ENCODE data around the gene MLST8. TPM values are rescaled to one million over a fixed set of nuclear protein-coding genes. Genes with fewer than 3 reads are reported as not detected.

The MLST8 gene
- total RNA-seq, 2 experiments from 2014 or later = 35.9 to 36.4 TPM

DNA sequence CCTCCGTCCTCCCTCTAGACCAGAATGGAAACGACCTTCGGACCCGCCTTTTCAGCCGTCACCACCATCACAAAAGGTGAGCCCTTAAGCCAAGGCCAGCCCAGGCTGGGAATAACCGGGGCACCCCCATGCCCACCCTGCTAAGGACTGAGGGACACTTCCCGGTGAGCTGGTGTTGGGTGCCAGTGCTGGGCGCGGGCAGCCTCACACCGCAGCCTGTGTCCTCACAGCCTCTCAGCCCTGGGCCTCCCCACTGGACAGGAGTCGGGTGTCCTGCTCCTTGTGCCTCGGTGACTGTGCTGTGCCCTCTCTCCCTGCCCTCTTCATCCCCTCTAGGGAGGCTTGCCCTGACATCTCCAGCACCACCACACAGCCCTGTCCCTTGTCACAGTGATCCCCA, 39.4 kb upstream of the MLST8 start:
- ChIA-PET CTCF (no interaction called here), POLR2A (no interaction called here)
- Mint-ChIP-seq H3K36me3 (ENCODE audit: low read depth) (peaks cover 20% of the 10 kb centered on the region), H3K27ac (no peak overlapping the region), H3K4me3 (no peak overlapping the region), H3K9me3 (no peaks in the 10 kb centered on the region), H3K4me1 (no peaks in the 10 kb centered on the region), H3K27me3 (no peaks in the 10 kb centered on the region)
- no peak for DNase-seq

- Mint-ChIP-seq H3K36me3 (ENCODE audit: low read depth) (peaks cover 20% of the 10 kb centered on the region), H3K27ac (no peak overlapping the region), H3K27me3 (no peaks in the 10 kb centered on the region), H3K4me3 (no peak overlapping the region), H3K4me1 (no peaks in the 10 kb centered on the region), H3K9me3 (no peaks in the 10 kb centered on the region)
- DNase-seq = no peak
- POLR2A ChIA-PET = no interaction called here
- CTCF ChIA-PET = interaction anchor here (0.6 kb wide), 1 partner anchor 26 kb away, joined by 3 read pairs; no protein-coding TSS in a partner anchor
Observed at GRCh38 chr16:2166263-2167067, 38.8 kb upstream of the MLST8 start.

GRCh38 chr16:2167068-2167638, 38.1 kb upstream of the MLST8 start:
- no peak overlapping the region for H3K27ac Mint-ChIP-seq
- no peaks in the 10 kb centered on the region for H3K9me3 Mint-ChIP-seq
- no peaks in the 10 kb centered on the region for H3K4me1 Mint-ChIP-seq
- DNase-seq = no peak
- H3K27me3 Mint-ChIP-seq = no peaks in the 10 kb centered on the region
- H3K36me3 Mint-ChIP-seq (ENCODE audit: low read depth) = peaks cover 17% of the 10 kb centered on the region
- POLR2A ChIA-PET = no interaction called here
- H3K4me3 Mint-ChIP-seq = no peak overlapping the region
- CTCF ChIA-PET = interaction anchor here (0.6 kb wide), 1 partner anchor 27 kb away, joined by 3 read pairs; no protein-coding TSS in a partner anchor

- no peak overlapping the region for H3K27ac Mint-ChIP-seq
- ChIA-PET POLR2A (no interaction called here), CTCF (no interaction called here)
- H3K9me3 Mint-ChIP-seq = no peaks in the 10 kb centered on the region
- no peaks in the 10 kb centered on the region for H3K4me1 Mint-ChIP-seq
- peaks cover 7% of the 10 kb centered on the region for H3K36me3 Mint-ChIP-seq (ENCODE audit: low read depth)
- H3K4me3 Mint-ChIP-seq = no peak overlapping the region
- no peaks in the 10 kb centered on the region for H3K27me3 Mint-ChIP-seq
- DNase-seq = no peak
Observed at GRCh38 chr16:2170080-2170479, 35.2 kb upstream of the MLST8 start.

DNA sequence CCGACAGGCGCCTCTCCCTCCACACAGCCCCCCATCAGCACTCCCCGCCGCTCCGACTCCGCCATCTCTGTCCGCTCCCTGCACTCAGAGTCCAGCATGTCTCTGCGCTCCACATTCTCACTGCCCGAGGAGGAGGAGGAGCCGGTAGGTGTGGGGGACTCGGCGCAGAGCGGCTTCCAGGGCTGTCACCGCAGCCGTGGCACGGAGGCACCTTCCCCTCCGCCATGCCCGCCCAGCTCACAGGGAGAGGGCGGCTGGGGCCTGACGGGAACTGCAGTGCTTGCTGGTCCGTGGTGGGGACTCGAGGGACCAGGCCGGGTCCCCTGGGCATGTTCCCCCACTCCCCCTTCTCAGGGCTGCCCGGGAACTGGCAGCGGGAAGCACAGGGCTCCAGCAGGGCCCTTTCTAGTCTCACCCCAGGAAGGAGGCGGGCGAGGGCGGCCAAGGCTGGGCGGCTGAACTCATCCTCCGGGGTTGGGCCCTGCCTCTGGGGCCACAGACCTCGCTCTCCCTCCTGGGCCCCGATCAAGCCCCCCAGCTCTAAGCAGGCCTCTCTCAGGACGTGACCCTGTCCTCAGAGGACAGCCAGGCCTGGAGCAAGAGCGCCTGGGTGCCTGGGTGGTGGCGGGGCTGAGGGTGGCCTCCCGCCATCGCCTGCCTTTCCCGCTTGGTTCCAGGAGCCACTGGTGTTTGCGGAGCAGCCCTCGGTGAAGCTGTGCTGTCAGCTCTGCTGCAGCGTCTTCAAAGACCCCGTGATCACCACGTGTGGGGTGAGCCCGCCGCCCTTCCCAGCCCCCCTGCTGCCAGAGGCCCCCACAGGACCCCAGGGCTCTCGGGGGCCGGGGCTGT, 34.4 kb upstream of the MLST8 start:
- DNase-seq = no peak
- H3K4me3 Mint-ChIP-seq = no peak overlapping the region
- ChIA-PET CTCF (no interaction called here), POLR2A (no interaction called here)
- H3K9me3 Mint-ChIP-seq = no peaks in the 10 kb centered on the region
- no peaks in the 10 kb centered on the region for H3K27me3 Mint-ChIP-seq
- H3K36me3 Mint-ChIP-seq (ENCODE audit: low read depth) = peaks cover 5% of the 10 kb centered on the region
- no peak overlapping the region for H3K27ac Mint-ChIP-seq
- no peaks in the 10 kb centered on the region for H3K4me1 Mint-ChIP-seq

GRCh38 chr16:2171601-2172178, 33.6 kb upstream of the MLST8 start:
- H3K4me3 Mint-ChIP-seq = no peak overlapping the region

DNA sequence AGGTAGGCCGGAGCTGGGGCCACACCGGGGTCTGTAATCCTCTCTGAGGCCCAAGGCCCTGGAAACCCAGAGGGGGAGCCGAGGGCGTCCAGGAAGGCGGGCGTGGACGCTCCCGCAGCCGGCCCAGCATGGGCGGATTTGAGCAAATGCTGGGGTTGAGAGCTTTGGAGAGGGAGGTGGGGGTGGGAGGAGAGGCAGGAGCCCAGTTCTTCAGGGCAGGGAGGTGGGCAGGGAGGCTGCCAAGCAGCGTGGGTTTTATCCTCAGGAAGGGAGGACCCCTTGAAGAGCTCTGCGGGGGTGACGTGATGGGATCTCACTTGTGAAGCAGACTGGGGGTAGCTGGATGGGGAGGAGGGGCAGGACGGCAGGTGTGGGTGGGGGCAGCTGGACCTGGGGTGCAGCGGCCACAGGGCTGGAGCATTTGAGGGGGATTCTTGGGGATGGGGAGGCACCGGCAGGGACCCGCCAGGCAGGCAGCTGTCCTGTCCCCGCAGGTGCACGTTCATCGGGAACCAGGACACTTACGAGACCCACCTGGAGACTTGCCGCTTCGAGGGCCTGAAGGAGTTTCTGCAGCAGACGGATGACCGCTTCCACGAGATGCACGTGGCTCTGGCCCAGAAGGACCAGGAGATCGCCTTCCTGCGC, 32.4 kb upstream of the MLST8 start:
- no peaks in the 10 kb centered on the region for H3K27me3 Mint-ChIP-seq
- H3K9me3 Mint-ChIP-seq = no peaks in the 10 kb centered on the region
- ChIA-PET CTCF (interaction anchor here (0.9 kb wide), 1 partner anchor 18 kb away, joined by 4 read pairs; no protein-coding TSS in a partner anchor), POLR2A (no interaction called here)
- H3K27ac Mint-ChIP-seq = no peak overlapping the region
- no peak for DNase-seq
- no peak overlapping the region for H3K4me3 Mint-ChIP-seq
- H3K4me1 Mint-ChIP-seq = no peaks in the 10 kb centered on the region
- H3K36me3 Mint-ChIP-seq (ENCODE audit: low read depth) = peaks cover 4% of the 10 kb centered on the region

More at GRCh38 chr16:2171601-2172178, 33.6 kb upstream of the MLST8 start:
- Mint-ChIP-seq H3K9me3 (no peaks in the 10 kb centered on the region), H3K27me3 (no peaks in the 10 kb centered on the region), H3K36me3 (ENCODE audit: low read depth) (peaks cover 2% of the 10 kb centered on the region), H3K4me1 (no peaks in the 10 kb centered on the region), H3K27ac (no peak overlapping the region)
- POLR2A ChIA-PET = no interaction called here
- CTCF ChIA-PET = no interaction called here
- DNase-seq = no peak

- H3K4me3 Mint-ChIP-seq = no peak overlapping the region
- H3K4me1 Mint-ChIP-seq = no peaks in the 10 kb centered on the region
- H3K27ac Mint-ChIP-seq = no peak overlapping the region
- DNase-seq = no peak
- H3K36me3 Mint-ChIP-seq (ENCODE audit: low read depth) = peaks cover 4% of the 10 kb centered on the region
- no peaks in the 10 kb centered on the region for H3K9me3 Mint-ChIP-seq
- H3K27me3 Mint-ChIP-seq = no peaks in the 10 kb centered on the region
- CTCF ChIA-PET = no interaction called here
- POLR2A ChIA-PET = no interaction called here
Observed at GRCh38 chr16:2173366-2173765, 31.9 kb upstream of the MLST8 start.

DNA sequence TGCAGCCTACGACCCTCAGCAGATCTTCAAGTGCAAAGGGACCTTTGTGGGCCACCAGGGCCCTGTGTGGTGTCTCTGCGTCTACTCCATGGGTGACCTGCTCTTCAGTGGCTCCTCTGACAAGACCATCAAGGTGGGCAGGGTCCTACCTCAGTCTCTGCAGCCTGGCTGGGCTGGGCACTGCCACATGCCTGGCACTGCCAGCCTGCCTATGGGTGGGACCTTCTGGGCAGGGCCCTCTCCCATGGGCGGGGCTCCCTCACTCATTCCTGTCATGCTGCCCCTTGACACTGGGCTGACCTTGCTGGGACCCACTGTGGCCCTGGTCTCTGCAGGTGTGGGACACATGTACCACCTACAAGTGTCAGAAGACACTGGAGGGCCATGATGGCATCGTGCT, 31.3 kb upstream of the MLST8 start:
- ChIA-PET CTCF (interaction anchor here (1.0 kb wide), 1 partner anchor 73 kb away, joined by 4 read pairs; no protein-coding TSS in a partner anchor), POLR2A (no interaction called here)
- no peak overlapping the region for H3K27ac Mint-ChIP-seq
- H3K27me3 Mint-ChIP-seq = no peaks in the 10 kb centered on the region
- no peak overlapping the region for H3K4me3 Mint-ChIP-seq
- H3K36me3 Mint-ChIP-seq (ENCODE audit: low read depth) = peaks cover 4% of the 10 kb centered on the region
- DNase-seq = no peak
- H3K9me3 Mint-ChIP-seq = no peaks in the 10 kb centered on the region
- H3K4me1 Mint-ChIP-seq = no peaks in the 10 kb centered on the region

- Mint-ChIP-seq H3K9me3 (no peaks in the 10 kb centered on the region), H3K4me3 (no peak overlapping the region), H3K27ac (no peak overlapping the region), H3K36me3 (ENCODE audit: low read depth) (peaks cover 4% of the 10 kb centered on the region), H3K27me3 (no peaks in the 10 kb centered on the region), H3K4me1 (no peaks in the 10 kb centered on the region)
- POLR2A ChIA-PET = no interaction called here
- CTCF ChIA-PET = interaction anchor here (1.0 kb wide), 1 partner anchor 73 kb away, joined by 4 read pairs; no protein-coding TSS in a partner anchor
- DNase-seq = no peak
Observed at GRCh38 chr16:2174396-2175131, 30.7 kb upstream of the MLST8 start.

DNA sequence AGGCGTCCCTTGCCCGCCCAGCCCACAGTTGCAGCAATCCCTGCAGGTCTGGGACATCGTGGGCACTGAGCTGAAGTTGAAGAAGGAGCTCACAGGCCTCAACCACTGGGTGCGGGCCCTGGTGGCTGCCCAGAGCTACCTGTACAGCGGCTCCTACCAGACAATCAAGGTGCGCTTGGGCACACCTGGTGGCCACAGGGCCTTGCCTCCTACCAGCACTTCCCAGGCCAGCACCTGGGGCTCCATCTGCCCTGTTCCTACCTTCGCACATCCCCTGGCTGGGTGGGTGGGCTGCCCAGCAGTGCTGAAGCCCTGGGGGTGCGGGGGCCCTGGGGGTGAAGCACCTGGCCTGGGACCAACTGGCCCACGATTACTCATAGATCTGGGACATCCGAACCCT, 29.8 kb upstream of the MLST8 start:
- no peak for DNase-seq
- ChIA-PET CTCF (no interaction called here), POLR2A (no interaction called here)
- H3K36me3 Mint-ChIP-seq (ENCODE audit: low read depth) = peaks cover 4% of the 10 kb centered on the region
- no peaks in the 10 kb centered on the region for H3K4me1 Mint-ChIP-seq
- no peaks in the 10 kb centered on the region for H3K27me3 Mint-ChIP-seq
- no peak overlapping the region for H3K27ac Mint-ChIP-seq
- H3K4me3 Mint-ChIP-seq = no peak overlapping the region
- H3K9me3 Mint-ChIP-seq = no peaks in the 10 kb centered on the region

- H3K27me3 Mint-ChIP-seq = no peaks in the 10 kb centered on the region
- H3K9me3 Mint-ChIP-seq = no peaks in the 10 kb centered on the region
- H3K27ac Mint-ChIP-seq = no peak overlapping the region
- no peak for DNase-seq
- POLR2A ChIA-PET = no interaction called here
- peaks cover 4% of the 10 kb centered on the region for H3K36me3 Mint-ChIP-seq (ENCODE audit: low read depth)
- no peaks in the 10 kb centered on the region for H3K4me1 Mint-ChIP-seq
- H3K4me3 Mint-ChIP-seq = no peak overlapping the region
- CTCF ChIA-PET = no interaction called here
Observed at GRCh38 chr16:2176047-2176446, 29.2 kb upstream of the MLST8 start.
